Naive thymus-derived CD4-positive, alpha-beta T cell (primary cell): Measurements from ENCODE around the gene ESX1. TPM values are rescaled to one million over a fixed set of nuclear protein-coding genes. Genes with fewer than 3 reads are reported as not detected.

Experiments
- ATAC-seq: fragments of 150-1000 bp; cut with Tn5 transposase; 2 replicates; pipeline ENCODE4 v1.10.0; 2021; ENCODE audit warnings: mild to moderate bottlenecking, moderate library complexity
- CTCF ChIA-PET: fragments of 350-600 bp; sonication (Branson Sonifier 250); formaldehyde crosslinking; loops from one replicate; lab custom pipeline; 2021; ENCODE audit warnings: antibody characterized with exemption; lab: Charles Lee
- POLR2A ChIA-PET: fragments of 350-600 bp; sonication (Branson Sonifier 250); formaldehyde crosslinking; loops from one replicate; lab custom pipeline; 2021; ENCODE audit warnings: antibody characterized with exemption, inconsistent platforms; lab: Charles Lee
- DNase-seq, 9 donors: peaks; one replicate each; pipeline versions ENCODE4 v3.0.0 to v3.0.0-alpha.2; 2020 to 2022; ENCODE audit warnings: mixed read lengths in 1 of 9
- H3K27ac ChIP-seq: one replicate; pipeline ENCODE4 v1.7.0; 2013; ENCODE audit warnings: mild to moderate bottlenecking, low read depth, low read length, moderate library complexity
- H3K27me3 ChIP-seq, 2 donors: one replicate each; pipeline ENCODE4 v1.7.0; 2013; ENCODE audit warnings: low read length in 2 of 2, mild to moderate bottlenecking in 2 of 2, moderate library complexity in 2 of 2; ENCODE audit not compliant: control insufficient read depth in 2 of 2, insufficient read depth in 2 of 2
- H3K36me3 ChIP-seq, 3 experiments: 1 replicate in 2 of 3; 2 replicates in 1 of 3; pipeline ENCODE4 v1.7.0; 2013; ENCODE audit warnings: low read length in 3 of 3, mild to moderate bottlenecking in 3 of 3, moderate library complexity in 1 of 3; ENCODE audit not compliant: insufficient read depth in 3 of 3, control insufficient read depth in 2 of 3
- H3K4me1 ChIP-seq, 2 donors: one replicate each; pipeline ENCODE4 v1.7.0; 2013; ENCODE audit warnings: low read length in 2 of 2, mild to moderate bottlenecking in 2 of 2, moderate library complexity in 1 of 2; ENCODE audit not compliant: control insufficient read depth in 2 of 2, insufficient read depth in 2 of 2
- H3K4me3 ChIP-seq: 2 replicates; pipeline ENCODE4 v1.7.0; 2013; ENCODE audit warnings: mild to moderate bottlenecking, low read length
- H3K9me3 ChIP-seq, 3 experiments: 1 replicate in 2 of 3; 2 replicates in 1 of 3; pipeline ENCODE4 v1.7.0; 2013; ENCODE audit warnings: low read length in 3 of 3; ENCODE audit not compliant: control insufficient read depth in 2 of 3
- H3K27ac Mint-ChIP-seq, 9 donors: one replicate each; pipeline ENCODE4 v1.8.0; 2020 to 2022; ENCODE audit warnings: mixed read lengths in 9 of 9, mild to moderate bottlenecking in 8 of 9, moderate library complexity in 5 of 9, inconsistent platforms in 2 of 9
- H3K27me3 Mint-ChIP-seq, 5 donors: one replicate each; pipeline ENCODE4 v1.8.0; 2021 to 2022; ENCODE audit warnings: mixed read lengths in 5 of 5, mild to moderate bottlenecking in 1 of 5
- H3K36me3 Mint-ChIP-seq, 5 donors: one replicate each; pipeline ENCODE4 v1.8.0; 2020 to 2022; ENCODE audit warnings: mixed read lengths in 5 of 5, mild to moderate bottlenecking in 3 of 5, inconsistent platforms in 1 of 5
- H3K4me1 Mint-ChIP-seq, 7 donors: one replicate each; pipeline ENCODE4 v1.8.0; 2020 to 2022; ENCODE audit warnings: mixed read lengths in 7 of 7, mild to moderate bottlenecking in 3 of 7, inconsistent platforms in 1 of 7
- H3K4me3 Mint-ChIP-seq, 10 donors: one replicate each; pipeline ENCODE4 v1.8.0; 2020 to 2022; ENCODE audit warnings: mild to moderate bottlenecking in 10 of 10, mixed read lengths in 10 of 10, moderate library complexity in 6 of 10, inconsistent platforms in 2 of 10
- H3K9me3 Mint-ChIP-seq, 11 donors: one replicate each; pipeline ENCODE4 v1.8.0; 2020 to 2022; ENCODE audit warnings: mixed read lengths in 11 of 11, mild to moderate bottlenecking in 4 of 11, inconsistent platforms in 1 of 11, moderate library complexity in 1 of 11
- intact Hi-C, 2 donors: fragments of 100-400 bp; cut with micrococcal nuclease; formaldehyde crosslinking; loops; one replicate each; pipeline ENCODE4 v1.15.1; 2023
- polyA plus RNA-seq, 2 donors: library from polyadenylated mRNA; unstranded; fragments of 300-500 nt; fragmentation: Illumina TruSeq; gene quantifications; one replicate each; pipeline ENCODE4 v1.2.3, GENCODE V29; 2021
- total RNA-seq, 6 experiments: library from RNA in 5 of 6; stranded (reverse) in 5 of 6; gene quantifications; 1 replicate in 5 of 6; 2 replicates in 1 of 6; pipeline ENCODE4 v1.2.3 and lab custom pipeline; 2021 to 2026

ESX1 gene
- total and polyA plus RNA-seq, 7 experiments from 2014 or later: not detected

DNA sequence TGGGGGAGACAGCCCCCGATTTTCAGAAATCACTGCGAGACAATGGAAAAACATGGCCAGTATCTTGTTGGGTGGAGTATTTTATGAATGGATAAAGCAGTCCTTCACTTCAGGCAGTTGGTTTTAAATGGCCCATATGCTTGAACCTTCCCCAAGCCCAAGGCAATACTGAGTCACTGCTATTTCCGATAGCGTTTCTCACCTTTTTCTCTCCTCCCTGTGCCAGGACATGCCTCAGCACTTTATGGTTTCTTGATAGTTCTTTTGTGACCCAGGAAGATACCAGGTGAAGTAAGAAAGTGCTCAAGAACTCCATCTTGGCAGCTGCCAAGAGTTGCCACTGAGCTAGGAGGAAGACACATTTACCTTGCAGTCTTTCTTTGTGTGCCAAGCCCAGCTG is 26.8 kb upstream of the ESX1 start:
- Histone ChIP-seq H3K27ac (no peak overlapping the region), H3K4me3 (no peak overlapping the region), H3K36me3 (no peaks in the 10 kb centered on the region), H3K27me3 (no peaks in the 10 kb centered on the region), H3K9me3 (no peaks in the 10 kb centered on the region), H3K4me1 (no peaks in the 10 kb centered on the region)
- Mint-ChIP-seq H3K27ac (no peak overlapping the region), H3K27me3 (peaks cover 0 to 17% (median 13%) of the 10 kb centered on the region in 5 donors), H3K36me3 (peaks cover 0 to 3% (median 0%) of the 10 kb centered on the region in 5 donors), H3K4me1 (no peaks in the 10 kb centered on the region), H3K4me3 (no peak overlapping the region), H3K9me3 (peaks cover 0 to 2% (median 0%) of the 10 kb centered on the region in 11 donors)
- intact Hi-C loops: no loop called here
- CTCF ChIA-PET: no interaction called here
- ATAC-seq: no peak
- no peak for DNase-seq
- POLR2A ChIA-PET: no interaction called here

DNA sequence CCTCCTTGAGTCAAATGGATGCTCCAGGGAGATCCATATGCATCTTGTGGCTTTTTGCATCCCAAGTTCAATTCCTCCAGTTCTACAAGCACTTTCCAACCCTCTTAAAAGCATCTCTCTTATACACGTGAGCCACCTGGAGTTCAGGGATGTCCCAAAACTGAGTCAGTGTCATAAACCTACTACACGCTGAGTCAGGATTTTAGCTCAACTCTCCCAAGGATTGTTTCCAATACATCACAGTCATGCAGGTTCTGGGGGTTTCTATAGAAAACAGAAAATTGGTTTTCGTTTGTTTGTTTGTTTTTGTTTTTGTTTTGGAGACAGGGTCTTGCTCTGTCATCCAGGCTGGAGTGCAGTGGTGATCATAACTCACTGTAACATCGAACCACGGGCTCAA is 25.9 kb upstream of the ESX1 start:
- Mint-ChIP-seq H3K4me1 (no peaks in the 10 kb centered on the region), H3K27me3 (peaks cover 0 to 17% (median 13%) of the 10 kb centered on the region in 5 donors), H3K27ac (no peak overlapping the region), H3K36me3 (peaks cover 0 to 3% (median 0%) of the 10 kb centered on the region in 5 donors), H3K4me3 (no peak overlapping the region), H3K9me3 (peaks cover 0 to 2% (median 0%) of the 10 kb centered on the region in 11 donors)
- ATAC-seq (no peak), DNase-seq (no peak)
- Histone ChIP-seq H3K27ac (no peak overlapping the region), H3K36me3 (no peaks in the 10 kb centered on the region), H3K4me3 (no peak overlapping the region), H3K4me1 (no peaks in the 10 kb centered on the region), H3K9me3 (no peaks in the 10 kb centered on the region), H3K27me3 (no peaks in the 10 kb centered on the region)
- CTCF ChIA-PET: no interaction called here
- intact Hi-C loops: no loop called here
- POLR2A ChIA-PET: no interaction called here

DNA sequence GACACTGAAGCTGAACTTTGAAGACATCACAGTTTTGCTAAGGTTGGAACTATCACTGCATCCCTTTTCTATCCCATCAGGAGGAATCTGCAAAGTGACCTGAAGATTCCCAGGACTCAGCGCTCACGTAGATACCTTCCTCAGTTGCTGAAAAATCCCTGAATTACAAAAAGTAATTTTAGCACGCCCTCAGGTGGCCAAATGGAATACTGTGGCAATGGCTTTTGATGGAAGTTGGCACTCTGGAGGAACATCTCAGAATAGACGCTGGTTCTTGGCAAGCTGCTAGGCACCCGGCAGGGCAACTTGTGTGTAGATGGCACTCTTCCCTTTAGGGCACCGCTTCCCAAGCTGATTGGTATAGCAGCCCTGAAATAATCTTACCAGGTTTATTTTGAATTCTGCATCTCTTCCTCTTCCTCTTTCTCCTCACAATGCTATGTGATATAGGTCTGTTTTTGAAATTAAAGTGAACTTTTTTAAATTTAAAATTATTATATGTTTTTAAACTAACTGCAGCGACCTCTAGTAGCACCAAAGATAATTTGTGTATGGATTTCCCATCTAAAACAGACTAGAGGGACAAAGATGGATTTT is 16.3 kb upstream of the ESX1 start:
- CTCF ChIA-PET: no interaction called here
- H3K4me1 ChIP-seq: no peaks in the 10 kb centered on the region
- no peaks in the 10 kb centered on the region for H3K36me3 Mint-ChIP-seq
- H3K9me3 Mint-ChIP-seq: no peaks in the 10 kb centered on the region
- intact Hi-C loops: loop anchor here (1.0 to 2.0 kb wide), 3 partner anchors 76 to 173 kb away; no protein-coding TSS in a partner anchor
- H3K27me3 Mint-ChIP-seq: peaks cover 0 to 20% (median 16%) of the 10 kb centered on the region in 5 donors
- H3K27me3 ChIP-seq: no peaks in the 10 kb centered on the region
- H3K4me1 Mint-ChIP-seq: peaks cover 0 to 5% (median 0%) of the 10 kb centered on the region in 7 donors
- ATAC-seq (no peak), DNase-seq (peak in 3 of 9 donors; percentile 1 to 10 (median 4))
- no peak overlapping the region for H3K27ac ChIP-seq
- peak overlapping the region in 8 of 10 donors; percentile 3 to 70 (median 44) for H3K4me3 Mint-ChIP-seq
- H3K27ac Mint-ChIP-seq: no peak overlapping the region
- no peaks in the 10 kb centered on the region for H3K36me3 ChIP-seq
- POLR2A ChIA-PET: no interaction called here
- H3K9me3 ChIP-seq: no peaks in the 10 kb centered on the region
- no peak overlapping the region for H3K4me3 ChIP-seq

DNA sequence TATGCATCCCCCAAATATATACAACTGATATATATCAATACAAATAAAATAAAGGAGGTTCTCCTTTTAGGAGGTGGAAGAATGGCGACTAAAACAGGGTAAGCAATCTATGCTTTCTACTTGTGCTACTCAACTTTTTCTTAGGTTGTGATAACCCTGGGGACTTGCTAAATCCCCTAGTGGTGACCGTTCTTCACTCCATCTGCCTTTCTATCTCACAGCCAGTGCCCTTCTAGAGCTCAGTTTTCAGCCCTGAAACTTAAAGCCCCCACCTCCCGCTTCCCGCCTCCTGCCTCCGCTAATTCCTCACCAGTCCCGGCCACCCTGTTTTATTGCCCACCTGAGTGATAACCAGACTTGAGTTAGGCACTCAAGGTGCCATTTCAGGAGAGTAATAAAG is 15.5 kb upstream of the ESX1 start:
- H3K36me3 ChIP-seq: no peaks in the 10 kb centered on the region
- H3K4me3 ChIP-seq: no peak overlapping the region
- H3K9me3 ChIP-seq: no peaks in the 10 kb centered on the region
- CTCF ChIA-PET: no interaction called here
- no peaks in the 10 kb centered on the region for H3K27me3 ChIP-seq
- H3K4me1 ChIP-seq: no peaks in the 10 kb centered on the region
- H3K27me3 Mint-ChIP-seq: peaks cover 0 to 17% (median 16%) of the 10 kb centered on the region in 5 donors
- H3K27ac Mint-ChIP-seq: no peak overlapping the region
- peak overlapping the region in 6 of 10 donors; percentile 11 to 55 (median 42) for H3K4me3 Mint-ChIP-seq
- ATAC-seq (no peak), DNase-seq (no peak)
- no peak overlapping the region for H3K27ac ChIP-seq
- no peaks in the 10 kb centered on the region for H3K36me3 Mint-ChIP-seq
- no peaks in the 10 kb centered on the region for H3K9me3 Mint-ChIP-seq
- H3K4me1 Mint-ChIP-seq: peaks cover 0 to 5% (median 0%) of the 10 kb centered on the region in 7 donors
- intact Hi-C loops: loop anchor here in 1 of 2 donors (2.0 kb wide), 1 partner anchor 75 kb away; no protein-coding TSS in a partner anchor
- POLR2A ChIA-PET: no interaction called here

DNA sequence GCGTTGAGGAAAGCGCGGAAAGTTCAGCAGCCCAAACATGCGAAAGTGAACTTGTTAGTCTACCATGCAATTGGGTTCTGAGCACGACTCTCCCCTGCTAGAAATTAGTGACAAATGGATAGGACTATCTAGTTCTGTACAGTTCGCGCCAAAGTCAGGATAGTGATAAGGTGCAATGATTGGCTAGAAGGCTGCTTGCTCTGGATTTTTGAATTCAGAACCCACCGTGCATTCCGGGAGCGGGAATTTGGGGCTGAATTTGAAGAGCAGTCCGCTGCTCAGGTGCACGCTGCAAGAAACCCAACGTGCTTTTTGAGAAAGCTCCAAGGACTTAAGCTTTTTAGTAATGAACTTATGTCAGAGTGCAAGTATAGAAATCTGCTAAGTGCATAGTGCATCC is 732 bp upstream of the ESX1 start:
- no peak overlapping the region for H3K27ac ChIP-seq
- no peaks in the 10 kb centered on the region for H3K9me3 ChIP-seq
- no peaks in the 10 kb centered on the region for H3K36me3 ChIP-seq
- CTCF ChIA-PET: no interaction called here
- no peak overlapping the region for H3K4me3 ChIP-seq
- H3K27me3 ChIP-seq: no peaks in the 10 kb centered on the region
- no peak for DNase-seq
- H3K4me1 ChIP-seq: no peaks in the 10 kb centered on the region
- intact Hi-C loops: no loop called here
- Mint-ChIP-seq H3K27me3 (peaks cover 20 to 52% (median 26%) of the 10 kb centered on the region in 5 donors), H3K27ac (no peak overlapping the region), H3K4me1 (peaks cover 0 to 7% (median 7%) of the 10 kb centered on the region in 7 donors), H3K36me3 (no peaks in the 10 kb centered on the region), H3K4me3 (peak overlapping the region in 2 of 10 donors; percentile 16 to 35), H3K9me3 (no peaks in the 10 kb centered on the region)
- ATAC-seq: no peak
- POLR2A ChIA-PET: no interaction called here

DNA sequence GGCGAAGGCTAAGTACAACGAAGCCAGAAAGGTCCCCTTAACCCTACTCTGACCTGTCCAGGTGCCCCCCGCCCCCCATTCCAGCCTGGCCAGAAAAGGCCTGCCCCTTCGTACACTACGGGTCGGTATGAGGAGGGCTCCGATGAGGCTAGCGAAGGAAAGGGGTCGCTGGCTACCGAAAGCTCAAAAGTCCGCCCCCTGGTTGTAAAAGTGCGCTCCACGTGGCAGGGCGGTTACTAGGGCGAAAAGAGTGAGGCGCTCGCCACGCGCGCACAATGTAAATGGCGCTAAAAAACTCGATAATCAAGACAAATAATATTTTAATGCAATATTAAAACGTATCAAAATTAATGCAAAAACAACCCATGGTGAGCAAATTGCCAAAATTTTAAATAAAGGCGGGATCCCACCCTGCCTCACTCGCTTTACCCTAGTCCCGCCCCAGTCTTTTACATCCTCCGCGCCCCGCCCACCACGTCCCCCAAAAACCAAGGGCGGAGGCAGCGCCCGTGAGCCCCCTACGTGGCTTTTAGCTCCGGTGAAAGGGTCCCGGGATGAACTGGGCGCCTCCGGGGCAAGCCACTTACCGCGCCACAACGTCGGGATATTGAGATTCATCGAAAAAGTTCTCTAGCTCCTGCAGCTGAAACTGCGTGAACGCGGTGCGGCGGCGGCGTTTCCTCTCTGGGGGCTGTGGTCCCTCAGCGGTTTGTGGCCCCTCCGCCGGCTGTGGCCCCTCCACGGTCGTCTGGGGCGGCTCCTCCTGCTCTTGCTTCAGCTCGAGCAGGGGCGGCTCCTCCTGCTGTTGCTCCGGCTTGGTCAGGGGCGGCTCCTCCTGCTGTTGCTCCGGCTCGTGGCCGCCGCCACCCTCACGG is 929 bp downstream of the ESX1 start:
- DNase-seq (no peak), ATAC-seq (no peak)
- Histone ChIP-seq H3K36me3 (no peaks in the 10 kb centered on the region), H3K27ac (no peak overlapping the region), H3K4me3 (no peak overlapping the region), H3K4me1 (no peaks in the 10 kb centered on the region), H3K27me3 (no peaks in the 10 kb centered on the region), H3K9me3 (no peaks in the 10 kb centered on the region)
- peaks cover 17 to 52% (median 22%) of the 10 kb centered on the region in 5 donors for H3K27me3 Mint-ChIP-seq
- CTCF ChIA-PET: no interaction called here
- peaks cover 0 to 7% (median 7%) of the 10 kb centered on the region in 7 donors for H3K4me1 Mint-ChIP-seq
- intact Hi-C loops: no loop called here
- POLR2A ChIA-PET: no interaction called here
- no peaks in the 10 kb centered on the region for H3K9me3 Mint-ChIP-seq
- no peaks in the 10 kb centered on the region for H3K36me3 Mint-ChIP-seq
- peak overlapping the region; percentile 51 to 84 (median 76) for H3K4me3 Mint-ChIP-seq
- H3K27ac Mint-ChIP-seq: peak overlapping the region in 1 of 9 donors; percentile 46
